Measurements from ENCODE around the gene SLC43A3.
"Not testable (repeated sequence)": the region's sequence is repeated elsewhere in the genome, so short reads cannot be mapped to it uniquely, and the experiment has no call there.

The SLC43A3 gene

GRCh38 chr11:57459164-57460021, 32.5 kb upstream of the SLC43A3 start:
- DNase-seq, result no peak

GRCh38 chr11:57458410-57459163, 31.7 kb upstream of the SLC43A3 start:
- no peak for DNase-seq

- DNase-seq, result no peak
Measured at GRCh38 chr11:57458060-57458409, 31.1 kb upstream of the SLC43A3 start.

DNA sequence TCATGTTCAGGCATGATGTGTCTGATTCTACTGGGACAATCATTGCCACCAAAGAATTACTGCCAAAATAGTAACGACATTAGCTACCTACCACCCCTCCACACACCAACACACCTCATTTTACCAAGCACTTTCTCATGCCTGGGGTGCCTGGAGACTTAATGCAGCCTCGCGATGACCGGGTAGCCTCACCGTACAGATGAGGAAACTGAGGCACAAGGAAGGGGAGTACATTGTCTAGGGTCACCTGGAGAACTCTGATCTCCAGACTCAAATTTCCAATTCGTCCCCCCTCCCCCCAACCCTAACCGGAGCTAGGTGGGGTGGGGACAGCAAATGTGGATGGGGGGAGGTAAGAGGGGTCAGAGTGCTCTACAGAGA, 30.7 kb upstream of the SLC43A3 start:
- no peak for DNase-seq

DNA sequence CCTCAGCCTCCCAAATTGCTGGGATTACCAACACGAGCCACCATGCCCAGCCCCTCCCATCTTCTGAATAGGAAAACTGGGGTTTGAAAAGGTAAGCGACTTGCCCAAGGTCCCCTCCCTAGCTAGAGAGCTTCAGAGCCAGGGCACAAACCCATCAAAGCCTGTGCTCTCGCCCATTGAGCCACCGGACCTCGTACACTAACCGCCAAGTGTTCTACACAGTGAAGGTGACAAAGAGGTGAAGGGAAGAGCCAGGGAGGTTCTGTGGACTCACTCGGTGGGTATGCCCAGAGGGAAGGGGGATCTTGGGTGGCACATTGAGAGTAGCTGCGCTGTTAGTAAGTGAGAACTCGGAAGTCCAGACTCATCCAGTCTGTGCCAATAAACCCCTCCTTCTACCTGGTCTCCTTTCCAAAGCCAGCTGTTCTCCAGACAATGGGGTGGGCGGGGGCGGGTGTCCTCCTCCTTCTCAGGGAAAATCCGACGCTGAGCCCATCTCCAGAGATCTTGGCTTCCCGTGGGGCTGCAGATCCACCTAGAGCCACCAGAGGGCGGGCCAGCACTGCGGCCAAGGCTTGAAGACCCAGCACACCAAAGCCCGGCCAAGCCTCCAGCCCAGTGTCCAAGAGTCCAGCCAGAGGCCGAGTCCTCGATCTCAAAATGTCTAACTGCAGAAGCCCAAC, 30.2 kb upstream of the SLC43A3 start:
- DNase-seq, result peak; percentile 73

DNA sequence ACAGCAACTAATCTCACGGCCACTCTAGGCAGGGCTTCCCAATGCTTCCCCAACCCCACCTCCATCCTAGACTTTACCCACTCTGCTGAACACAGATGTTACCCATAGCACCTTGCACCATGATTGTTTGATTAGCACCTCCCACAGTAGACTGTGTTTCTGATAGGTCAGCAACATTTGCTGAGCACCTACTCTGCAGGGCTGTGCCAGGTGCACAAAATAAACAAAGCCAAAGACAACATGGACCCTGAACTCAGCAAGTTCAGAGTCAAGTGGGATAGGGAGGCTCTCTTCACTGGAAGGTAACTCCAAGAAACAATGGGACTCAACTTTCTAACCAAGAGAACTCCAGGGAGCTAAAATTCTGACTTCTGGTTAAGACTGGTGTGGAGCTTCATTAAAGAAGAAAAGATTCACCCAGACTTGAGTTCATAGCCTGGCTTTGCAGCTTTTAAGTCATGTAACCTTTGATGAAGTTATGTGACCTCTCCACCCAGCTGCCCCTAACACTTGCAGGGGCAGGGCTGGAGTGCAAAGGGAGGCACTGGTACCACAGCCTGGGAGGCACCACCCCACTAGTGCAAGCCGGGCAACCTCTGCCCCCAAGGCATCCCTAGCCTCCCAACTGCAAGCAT, 26.7 kb upstream of the SLC43A3 start:
- DNase-seq, result no peak

GRCh38 chr11:57446055-57446454, 19.1 kb upstream of the SLC43A3 start:
- DNase-seq, result no peak

GRCh38 chr11:57445122-57445394, 18.1 kb upstream of the SLC43A3 start:
- DNase-seq, result not testable (repeated sequence)

GRCh38 chr11:57444362-57445121, 17.6 kb upstream of the SLC43A3 start:
- DNase-seq, result no peak

- DNase-seq, result no peak
Measured at GRCh38 chr11:57440744-57441414, 14.0 kb upstream of the SLC43A3 start.

GRCh38 chr11:57439786-57440185, 12.9 kb upstream of the SLC43A3 start:
- no peak for DNase-seq

DNA sequence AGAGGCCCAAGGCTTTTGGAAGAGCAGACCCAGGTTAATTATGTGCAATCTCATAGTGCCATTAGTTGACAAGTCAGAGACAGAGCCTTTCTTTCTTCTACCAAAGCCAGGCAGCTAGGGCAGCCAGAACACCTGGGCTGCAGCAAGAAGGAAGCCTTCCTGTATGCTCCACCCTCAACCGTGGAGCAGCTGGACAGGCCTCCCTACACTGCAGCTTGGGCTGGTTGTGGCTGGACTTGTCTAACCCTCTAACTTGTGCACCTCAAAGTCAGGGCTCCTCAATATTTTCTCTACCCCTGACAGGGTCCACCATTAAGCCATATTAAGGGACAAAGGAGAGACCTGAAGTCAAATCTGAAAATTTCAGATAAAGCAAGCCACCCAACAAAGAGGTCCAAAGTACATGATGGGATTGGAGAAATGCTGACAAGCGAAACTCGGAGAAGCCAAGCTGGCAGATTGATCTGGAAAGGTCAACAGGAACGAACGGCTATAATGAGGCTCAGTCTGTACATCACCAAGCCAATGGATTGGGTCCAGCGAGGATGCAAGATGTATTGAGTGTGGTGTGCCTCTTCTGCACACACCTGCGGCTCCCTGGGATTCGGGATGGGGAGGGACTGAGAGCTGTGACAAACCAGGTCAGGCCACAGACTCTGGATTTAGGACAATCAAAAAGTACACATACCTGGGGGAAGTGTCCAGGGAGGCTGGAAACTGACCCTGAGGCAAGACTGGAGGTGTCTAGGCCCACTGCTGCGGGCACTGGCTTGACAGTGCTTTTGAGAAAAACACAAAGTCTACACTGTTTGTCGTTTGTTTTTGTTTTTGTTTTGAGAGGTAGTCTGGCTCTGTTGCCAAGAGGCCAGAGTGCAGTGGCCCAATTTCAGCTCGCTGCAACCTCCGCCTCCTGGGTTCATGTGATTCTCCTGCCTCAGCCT, 11.7 kb upstream of the SLC43A3 start:
- DNase-seq, result no peak

DNA sequence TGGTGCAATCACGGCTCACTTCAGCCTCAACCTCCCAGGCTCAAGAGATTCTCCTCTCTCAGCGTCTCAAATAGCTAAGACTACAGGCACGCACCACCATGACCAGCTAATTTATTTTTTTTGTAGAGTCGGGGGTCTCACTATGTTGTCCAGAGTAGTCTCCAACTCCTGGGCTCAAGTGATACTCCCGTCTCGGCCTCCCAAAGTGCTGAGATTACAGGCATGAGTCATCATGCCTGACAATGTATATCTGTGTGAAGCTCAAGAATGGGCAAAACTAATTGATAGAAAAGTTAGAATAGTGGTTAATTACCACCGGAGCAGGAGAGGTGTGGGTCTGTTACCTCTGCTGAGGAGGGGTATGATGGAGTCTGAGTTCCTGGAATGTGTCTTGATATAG, 9.1 kb upstream of the SLC43A3 start:
- no peak for DNase-seq

GRCh38 chr11:57434640-57435546, 8.0 kb upstream of the SLC43A3 start:
- DNase-seq, result peak; percentile 53

GRCh38 chr11:57432714-57433163, 5.8 kb upstream of the SLC43A3 start:
- DNase-seq, result peak; percentile 27

- DNase-seq, result no peak
Measured at GRCh38 chr11:57432149-57432561, 5.2 kb upstream of the SLC43A3 start.

DNA sequence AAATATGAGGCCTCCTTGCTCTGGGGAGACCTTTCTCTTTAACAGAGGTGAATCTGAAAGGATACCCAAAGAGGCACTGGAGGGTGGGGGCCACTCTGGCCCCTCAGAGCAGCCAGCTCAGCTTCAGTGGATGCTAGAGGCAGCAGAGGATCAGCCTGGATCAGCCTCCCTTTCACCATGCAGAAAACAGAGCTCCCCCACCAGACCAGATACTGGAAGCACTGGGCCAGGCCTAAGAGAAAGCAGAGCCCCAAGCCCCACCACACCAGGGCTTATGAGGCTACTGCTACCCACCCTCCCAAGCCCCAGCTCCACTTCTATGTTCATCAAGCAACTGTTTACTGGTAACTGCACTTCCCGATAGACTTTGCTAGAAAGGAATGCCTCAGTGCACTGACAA, 4.0 kb upstream of the SLC43A3 start:
- no peak for DNase-seq

- no peak for DNase-seq
Measured at GRCh38 chr11:57429946-57430345, 3.0 kb upstream of the SLC43A3 start.

DNA sequence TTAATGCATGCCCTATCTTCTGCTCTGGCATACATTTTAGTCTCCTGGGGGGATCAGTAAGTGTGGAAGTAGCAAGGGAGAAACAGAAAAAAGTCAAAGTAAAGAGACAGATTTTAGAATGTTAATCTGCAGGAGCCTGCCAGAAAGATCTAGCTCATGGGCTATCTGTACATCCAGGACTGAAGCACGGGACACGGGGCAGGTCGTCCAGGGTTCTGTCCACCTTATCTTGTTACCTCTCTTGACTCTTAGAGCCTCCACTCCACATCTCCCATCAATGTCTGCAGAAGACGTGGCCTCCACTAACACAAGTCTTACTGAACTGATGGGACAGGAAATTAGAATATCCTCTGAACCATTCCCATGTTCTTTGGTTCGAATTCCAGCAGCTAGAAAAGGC, 1.7 kb upstream of the SLC43A3 start:
- no peak for DNase-seq

DNA sequence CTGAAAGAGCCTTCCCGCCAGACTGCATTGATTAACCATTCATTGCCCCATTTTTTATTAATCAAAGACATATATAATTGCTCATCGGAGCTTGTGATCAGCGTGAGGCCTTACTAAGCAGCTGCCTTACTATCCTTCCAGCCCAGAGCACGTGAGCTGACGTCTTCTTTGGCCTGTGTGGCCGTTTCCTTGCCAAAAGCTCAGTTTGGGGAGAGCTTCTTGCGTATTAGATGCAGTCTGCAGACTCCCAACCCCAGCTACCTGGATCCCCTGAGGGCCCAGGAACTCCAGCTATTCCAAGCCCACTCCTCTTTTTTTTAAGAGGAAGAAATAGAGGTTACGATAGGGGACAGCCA, 784 bp upstream of the SLC43A3 start:
- DNase-seq, result no peak

Data from amniotic stem cell (primary cell).